HG03064 (cell line): ENCODE data around the gene KIF26A.

Experiments
- ATAC-seq: cut with Tn5 transposase; IDR thresholded peaks from one replicate; pipeline ENCODE4 v1.9.1; 2021; ENCODE audit warnings: low read depth; ENCODE audit not compliant: unreplicated experiment

KIF26A gene

DNA sequence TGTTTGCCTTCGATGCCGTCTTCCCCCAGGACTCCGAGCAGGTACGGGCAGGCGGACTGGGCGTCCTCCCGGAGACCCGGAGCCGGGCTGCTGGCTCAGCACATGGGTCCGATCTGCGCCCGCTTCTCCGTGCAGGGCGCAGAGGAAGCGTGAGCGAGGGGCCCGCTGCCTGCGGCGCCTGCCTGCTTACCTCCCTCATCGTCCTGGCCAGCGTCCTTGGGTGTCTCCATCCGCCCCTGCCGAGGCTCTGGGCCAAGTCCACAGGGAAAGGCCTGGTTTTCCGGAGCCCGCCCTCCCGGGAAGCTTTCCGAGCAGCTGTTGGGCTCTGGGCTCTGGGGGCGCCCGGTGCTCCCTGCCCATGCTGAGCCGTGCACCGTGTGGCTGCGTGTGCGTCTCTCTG, 33.5 kb downstream of the KIF26A start:
- no peak for ATAC-seq

- ATAC-seq = no peak
These were observed 34.0 kb downstream of the KIF26A start for GRCh38 chr14:104172349-104172748.

- ATAC-seq = no peak
These were observed 34.5 kb downstream of the KIF26A start for GRCh38 chr14:104172880-104173279.

DNA sequence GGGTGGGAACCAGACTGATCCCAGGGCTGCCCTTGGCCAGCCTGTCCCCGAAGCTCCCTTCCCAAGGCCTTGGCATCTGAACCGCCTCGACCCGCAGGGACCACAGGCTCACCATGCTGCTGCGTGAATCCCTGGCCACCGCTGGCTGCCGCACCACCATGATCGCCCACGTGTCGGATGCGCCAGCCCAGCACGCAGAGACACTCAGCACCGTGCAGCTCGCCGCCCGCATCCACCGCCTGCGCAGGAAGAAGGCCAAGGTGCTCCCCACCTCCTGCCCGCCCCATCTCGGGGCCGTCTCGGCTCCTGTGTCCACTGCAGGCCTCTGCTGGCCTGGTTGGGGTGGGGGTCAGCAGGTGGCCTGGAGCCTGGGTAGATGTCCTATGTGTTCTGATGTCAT, 35.7 kb downstream of the KIF26A start:
- ATAC-seq = no peak

DNA sequence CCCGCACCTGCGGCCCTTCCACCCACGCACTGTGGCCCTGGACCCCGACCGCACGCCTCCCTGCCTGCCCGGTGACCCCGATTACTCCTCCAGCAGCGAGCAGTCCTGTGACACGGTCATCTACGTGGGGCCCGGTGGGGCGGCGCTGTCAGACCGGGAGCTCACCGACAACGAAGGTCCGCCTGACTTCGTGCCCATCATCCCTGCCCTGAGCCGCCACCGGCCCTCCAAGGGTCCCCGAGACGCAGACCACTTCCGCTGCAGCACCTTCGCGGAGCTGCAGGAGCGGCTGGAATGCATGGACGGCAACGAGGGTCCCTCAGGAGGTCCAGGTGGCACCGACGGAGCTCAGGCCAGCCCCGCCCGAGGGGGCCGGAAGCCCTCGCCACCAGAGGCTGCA, 36.7 kb downstream of the KIF26A start:
- no peak for ATAC-seq

DNA sequence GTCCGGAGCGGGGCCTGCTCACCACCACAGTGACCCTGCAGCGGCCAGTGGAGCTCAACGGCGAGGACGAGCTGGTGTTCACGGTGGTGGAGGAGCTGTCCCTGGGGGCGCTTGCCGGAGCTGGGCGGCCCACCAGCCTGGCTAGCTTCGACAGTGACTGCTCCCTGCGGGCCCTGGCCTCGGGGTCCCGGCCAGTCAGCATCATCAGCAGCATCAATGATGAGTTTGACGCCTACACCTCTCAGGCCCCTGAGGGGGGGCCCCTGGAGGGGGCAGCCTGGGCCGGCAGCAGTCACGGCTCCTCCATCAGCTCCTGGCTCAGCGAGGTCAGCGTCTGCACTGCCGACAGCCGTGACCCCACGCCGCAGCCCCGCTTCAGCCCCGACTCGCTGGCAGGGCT, 37.4 kb downstream of the KIF26A start:
- no peak for ATAC-seq

GRCh38 chr14:104176611-104177010, 38.2 kb downstream of the KIF26A start:
- no peak for ATAC-seq

DNA sequence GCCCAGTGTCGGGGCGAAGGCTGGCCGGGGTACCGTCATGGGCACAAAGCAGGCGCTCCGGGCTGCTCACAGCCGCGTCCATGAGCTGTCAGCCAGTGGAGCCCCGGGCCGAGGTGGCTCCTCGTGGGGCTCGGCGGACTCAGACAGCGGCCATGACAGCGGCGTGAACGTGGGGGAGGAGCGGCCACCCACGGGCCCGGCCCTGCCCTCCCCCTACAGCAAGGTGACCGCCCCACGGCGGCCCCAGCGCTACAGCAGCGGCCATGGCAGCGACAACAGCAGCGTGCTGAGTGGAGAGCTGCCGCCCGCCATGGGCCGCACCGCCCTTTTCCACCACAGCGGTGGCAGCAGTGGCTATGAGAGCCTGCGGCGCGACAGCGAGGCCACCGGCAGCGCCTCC, 39.0 kb downstream of the KIF26A start:
- no peak for ATAC-seq

GRCh38 chr14:104178279-104178678, 39.9 kb downstream of the KIF26A start:
- no peak for ATAC-seq

DNA sequence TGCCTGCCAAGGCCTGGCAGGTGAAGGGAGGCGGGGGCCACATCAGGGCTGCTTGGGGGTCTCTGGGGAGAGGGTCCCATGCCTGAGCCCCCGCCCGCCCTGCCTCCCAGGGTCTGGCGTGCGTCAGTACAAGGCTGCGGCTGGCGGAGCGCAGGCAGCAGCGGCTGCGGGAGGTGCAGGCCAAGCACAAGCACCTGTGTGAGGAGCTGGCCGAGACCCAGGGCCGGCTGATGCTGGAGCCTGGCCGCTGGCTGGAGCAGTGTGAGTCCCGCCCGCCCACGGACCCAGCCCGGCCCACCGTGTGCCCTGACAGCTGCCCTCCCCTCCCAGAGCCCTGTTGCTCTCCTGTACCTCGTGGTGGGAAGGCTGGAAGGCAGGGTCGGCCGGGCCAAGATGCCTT, 40.7 kb downstream of the KIF26A start:
- ATAC-seq = no peak

GRCh38 chr14:104179564-104180129, 41.3 kb downstream of the KIF26A start:
- ATAC-seq = no peak

DNA sequence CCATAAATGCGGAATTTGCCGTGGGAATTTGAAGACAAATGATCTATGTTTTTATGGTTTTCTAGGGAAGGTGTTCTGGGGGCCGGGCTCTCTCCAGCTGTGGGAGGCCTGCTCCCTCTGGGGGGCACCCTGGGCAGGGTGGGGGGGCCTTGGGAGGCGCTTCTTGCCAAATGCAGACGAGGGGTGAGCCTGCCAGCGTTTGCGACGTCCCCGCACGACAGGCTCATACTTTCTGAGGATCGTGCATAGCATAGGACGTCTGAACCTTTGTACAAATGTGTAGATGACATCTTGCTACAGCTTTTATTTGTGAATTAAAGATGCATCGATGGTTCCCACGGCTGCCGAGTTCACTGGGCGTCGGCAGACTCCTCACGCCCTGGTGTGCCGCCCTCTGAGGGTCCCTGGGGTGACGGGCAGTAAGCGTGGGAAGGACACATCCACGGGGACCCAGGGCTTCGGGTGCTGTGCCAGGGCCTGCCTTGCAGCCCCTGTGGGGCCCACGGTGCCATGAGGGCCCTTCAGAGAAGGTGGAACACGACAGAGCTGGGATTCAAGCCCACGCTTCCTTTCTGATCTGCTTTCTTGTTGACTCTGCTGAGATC, 42.3 kb downstream of the KIF26A start:
- no peak for ATAC-seq

DNA sequence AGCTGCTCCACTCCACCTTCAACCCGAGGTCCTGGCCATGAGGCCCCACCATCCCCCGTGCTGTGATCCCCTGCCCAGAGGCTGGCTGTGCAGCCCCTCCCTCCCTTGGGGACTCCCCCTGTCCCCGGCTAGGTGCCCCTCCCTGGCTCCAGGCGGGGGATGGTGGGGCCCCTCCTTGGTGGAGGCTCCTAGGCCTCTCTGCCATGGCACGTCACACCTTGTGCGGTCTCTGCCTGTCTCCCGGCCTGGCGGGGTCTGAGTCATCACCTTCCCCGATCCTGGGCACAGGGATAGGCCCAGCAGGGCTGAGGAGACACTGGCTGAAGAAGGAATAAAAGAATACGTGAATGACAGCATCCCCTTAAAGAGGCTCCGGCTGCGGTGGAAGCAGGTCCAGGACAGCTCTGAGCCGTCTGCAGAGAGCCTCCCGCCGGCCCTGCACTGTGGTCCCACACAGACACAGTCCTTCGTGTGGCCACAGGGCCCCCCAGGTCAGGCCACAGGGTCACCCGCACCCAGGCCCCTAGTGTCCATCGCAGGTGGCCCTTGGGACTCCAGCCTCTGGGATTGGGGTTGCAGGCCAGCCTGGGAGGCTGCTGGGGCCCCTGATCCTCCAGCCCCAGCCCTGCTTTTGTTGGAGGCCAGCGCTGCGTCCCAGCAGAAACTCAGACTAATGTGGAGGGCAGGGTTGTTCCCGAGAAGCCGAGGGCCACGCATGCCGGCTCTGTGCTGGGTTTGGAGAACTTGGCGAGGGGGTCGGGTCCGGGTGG, 43.6 kb downstream of the KIF26A start:
- ATAC-seq = no peak

DNA sequence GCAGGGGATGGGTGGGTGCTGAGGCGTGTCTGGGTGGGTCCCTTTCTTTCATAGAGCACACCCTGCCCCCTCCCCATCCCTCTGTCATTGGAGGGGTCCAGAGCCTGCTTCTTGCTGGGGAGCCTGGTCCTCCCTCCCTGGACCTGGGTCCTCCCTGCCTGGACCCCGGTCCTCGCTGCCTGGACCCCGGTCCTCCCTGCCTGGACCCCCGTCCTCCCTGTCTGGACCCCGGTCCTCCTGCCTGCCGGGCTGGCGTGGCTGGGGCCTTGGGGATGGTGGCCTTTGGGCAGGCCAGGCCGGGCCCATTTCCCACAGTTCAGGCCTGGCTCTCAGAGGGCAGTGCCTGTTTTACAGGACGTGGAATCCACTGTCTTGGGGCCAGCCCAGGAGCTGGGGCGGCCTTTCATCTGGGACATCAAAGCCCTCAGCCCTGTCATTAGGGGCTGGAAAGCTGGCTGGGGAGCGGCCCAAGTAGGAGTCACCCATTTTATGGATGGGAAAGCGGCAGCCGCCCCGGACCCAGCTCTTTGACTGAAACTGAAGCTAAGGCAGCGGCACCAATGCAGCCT, 44.6 kb downstream of the KIF26A start:
- no peak for ATAC-seq

DNA sequence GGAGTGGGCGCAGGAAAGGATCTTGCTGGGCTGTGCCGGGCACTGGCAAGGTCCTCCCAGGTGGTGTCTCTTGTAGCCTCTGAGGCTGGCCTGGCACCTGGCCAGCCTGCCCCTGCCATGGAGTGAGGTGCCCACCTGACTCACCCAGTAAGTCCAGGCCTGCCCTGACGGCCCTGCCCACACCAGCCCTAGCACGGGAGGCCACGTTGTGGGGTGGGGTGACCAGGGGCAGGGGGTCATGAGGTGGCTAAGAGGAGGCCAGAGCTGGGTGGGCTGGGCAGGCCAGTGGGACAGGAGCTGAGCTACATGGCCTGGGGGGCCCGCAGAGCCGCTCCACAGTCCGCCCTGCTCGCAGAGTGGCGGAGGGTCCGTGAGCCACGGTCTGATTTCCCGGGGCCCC, 45.4 kb downstream of the KIF26A start:
- no peak for ATAC-seq

DNA sequence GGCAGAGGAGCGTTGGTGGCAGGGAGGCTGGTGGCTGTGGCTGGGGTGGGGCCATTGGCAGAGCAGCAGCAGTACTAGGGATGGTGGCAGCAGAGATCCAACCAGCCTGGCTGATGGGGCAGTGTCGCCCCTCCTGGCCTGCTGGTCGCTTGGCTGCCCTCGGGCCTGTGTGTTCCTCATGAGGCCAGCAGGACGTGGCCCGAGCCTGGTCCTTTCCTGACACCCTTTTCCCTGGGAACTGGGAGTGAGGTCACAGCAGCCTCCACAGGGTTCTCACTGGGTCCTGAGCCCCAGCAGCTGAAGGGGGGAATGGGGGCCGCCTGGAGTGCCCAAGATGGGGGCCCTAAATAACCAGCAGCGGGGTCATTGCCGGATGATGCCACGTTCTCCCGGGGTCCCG, 46.1 kb downstream of the KIF26A start:
- ATAC-seq = no peak

- ATAC-seq = no peak
These were observed 46.6 kb downstream of the KIF26A start for GRCh38 chr14:104184911-104185499.

GRCh38 chr14:104185916-104186495, 47.6 kb downstream of the KIF26A start:
- no peak for ATAC-seq

- no peak for ATAC-seq
These were observed 48.2 kb downstream of the KIF26A start for GRCh38 chr14:104186575-104186974.

DNA sequence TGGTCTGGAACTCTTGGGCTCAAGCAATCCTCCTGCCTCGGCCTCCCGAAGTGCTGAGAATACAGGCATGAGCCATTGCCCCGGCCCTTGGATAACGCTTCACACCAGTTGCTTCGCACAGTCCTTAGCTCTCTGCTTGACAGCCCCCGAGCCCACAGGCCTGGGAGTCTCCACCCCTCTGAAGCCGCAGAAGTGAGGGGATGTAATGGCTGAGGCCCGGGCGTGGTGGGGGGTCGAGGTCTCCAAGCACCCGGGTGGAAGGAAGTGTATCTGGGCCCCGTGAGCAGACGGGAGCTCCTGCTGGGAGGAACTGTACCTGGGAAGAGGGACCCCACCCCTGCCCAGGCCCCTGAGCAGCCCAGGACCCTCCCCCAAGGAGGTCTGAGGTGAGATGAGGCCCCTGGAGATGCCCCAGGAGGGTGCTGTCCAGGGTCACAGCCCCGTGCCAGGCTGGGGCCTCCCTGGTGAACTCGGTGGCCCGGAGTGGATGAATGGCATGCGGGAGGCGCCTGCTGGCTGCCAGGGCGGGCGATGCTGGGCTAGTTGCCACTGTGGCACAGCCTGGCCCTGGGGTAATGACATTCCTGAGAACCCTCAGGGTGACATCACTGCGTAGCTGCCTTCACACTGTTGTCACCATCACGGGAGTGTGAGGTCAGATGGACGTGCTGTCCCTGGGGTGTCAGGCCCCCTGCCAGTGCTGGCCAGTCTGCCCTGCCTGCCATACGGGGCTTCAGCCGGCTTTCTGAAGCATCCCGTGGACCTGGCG, 48.9 kb downstream of the KIF26A start:
- ATAC-seq = no peak
